Adrenal gland (tissue), 12 donors: ENCODE measurements around the gene SZT2. TPM values are rescaled to one million over a fixed set of nuclear protein-coding genes. Genes with fewer than 3 reads are reported as not detected.

Experiments used
- DNase-seq, 7 donors: peaks; one replicate each; pipeline ENCODE4 v3.0.0-alpha.2; 2019 to 2020
- H3K27ac ChIP-seq, 5 donors: fragments of 200-600 bp; sonication (generic) in 4 of 5; 1 replicate in 3 of 5; 2 replicates in 2 of 5; pipeline versions ENCODE4 v1.5.1 to v1.8.0; 2016 to 2020; ENCODE audit warnings: mild to moderate bottlenecking in 1 of 5
- H3K27me3 ChIP-seq: fragments of 200-600 bp; 2 replicates; pipeline ENCODE4 v1.8.0; 2021
- H3K36me3 ChIP-seq, 2 donors: fragments of 200-600 bp; replicated peaks in 1 of 2; 1 replicate in 1 of 2; 2 replicates in 1 of 2; pipeline versions ENCODE4 v1.5.1 to v1.8.0; 2018 to 2022
- H3K4me1 ChIP-seq, 2 donors: fragments of 200-600 bp; replicated peaks in 1 of 2; 1 replicate in 1 of 2; 2 replicates in 1 of 2; pipeline versions ENCODE4 v1.5.1 to v1.8.0; 2018 to 2021
- H3K4me3 ChIP-seq, 4 donors: fragments of 200-600 bp; sonication (generic) in 3 of 4; one replicate each; pipeline ENCODE4 v1.5.1; 2016 to 2018
- H3K9me3 ChIP-seq, 3 donors: fragments of 200-600 bp; sonication (generic) in 1 of 3; replicated peaks in 1 of 3; 1 replicate in 2 of 3; 2 replicates in 1 of 3; pipeline versions ENCODE4 v1.5.1 to v1.8.0; 2016 to 2021
- CTCF ChIP-seq, 6 experiments: fragments of 450-650 bp in 4 of 6; fragments of 200-600 bp in 2 of 6; sonication (generic) in 1 of 6; IDR thresholded peaks; 1 replicate in 5 of 6; 2 replicates in 1 of 6; pipeline versions ENCODE4 v1.5.1 to v1.8.0; 2016 to 2021; ENCODE audit warnings: antibody characterized with exemption in 6 of 6, mild to moderate bottlenecking in 2 of 6, moderate library complexity in 1 of 6
- POLR2A ChIP-seq, 2 donors: fragments of 450-650 bp; IDR thresholded peaks; one replicate each; pipeline ENCODE4 v1.6.1; 2017; ENCODE audit warnings: antibody characterized with exemption in 2 of 2, mild to moderate bottlenecking in 2 of 2, moderate library complexity in 1 of 2
- WGBS, 4 donors: extraction: QIAGEN DNeasy Blood & Tissue Kit in 2 of 4; methylation state at CpG; one replicate each; pipeline versions ENCODE4 v1.1.5 to v1.1.7; 2013 to 2017; 5-methylcytosine and 5-hydroxymethylcytosine counted together
- intact Hi-C, 2 donors: fragments of 100-400 bp; cut with DNase I; formaldehyde crosslinking; loops; one replicate each; pipeline versions ENCODE4 v1.14.1 to v1.15.0; 2022 to 2023
- polyA plus RNA-seq, 3 donors: library from polyadenylated mRNA; stranded (reverse); fragments of 200-250 nt in 2 of 3; fragments of 350-450 nt in 1 of 3; fragmentation: Illumina TruSeq in 1 of 3; extraction: RNeasy Lipid Tissue Mini Kit (QIAGEN cat#74804) in 1 of 3; gene quantifications; one replicate each; pipeline ENCODE4 v1.2.3, GENCODE V29; 2013 to 2014
- total RNA-seq, 9 donors: library from RNA; depleted of rRNA in 4 of 9; stranded (reverse); fragments of >200 nt in 4 of 9; fragments of 120-200 nt in 1 of 9; fragmentation: NEBNext Ultra II Directional in 1 of 9; extraction: Animal tissue kit (Norgen Biotek cat#: 25700) in 1 of 9; gene quantifications; one replicate each; pipeline versions ENCODE4 v1.1.0 to v1.2.4, GENCODE V29; 2013 to 2023
- donor health status: healthy with polysubstance abuse.
- donor health status: Bipolar disorder and iron deficiency.
- donor health status: DM: yes; HTN: yes; CAD: no.
- donor health status: DM: no; HTN: no; CAD: no.
- donor health status: DM: no; HTN: no; CAD: no.
- donor health status: DM: yes; HTN: yes; CAD: no.

SZT2 gene
- total and polyA plus RNA-seq, 12 donors, result 12.2 to 106 (median 34.7) TPM

GRCh38 chr1:43446388-43446740, 56.7 kb downstream of the SZT2 start:
- Histone ChIP-seq H3K4me1 (peaks cover 0 to 6% of the 10 kb centered on the region in 2 donors), H3K27me3 (no peaks in the 10 kb centered on the region), H3K36me3 (peaks cover 0 to 82% of the 10 kb centered on the region in 2 donors), H3K27ac (no peak overlapping the region), H3K4me3 (no peak overlapping the region), H3K9me3 (no peaks in the 10 kb centered on the region)
- peak in 2 of 7 donors; percentile 10 to 22 for DNase-seq
- 85 to 97% (median 91%) methylated on average over 2 to 4 of the region's 4 CpGs for WGBS, 4 donors
- intact Hi-C loops, result no loop called here
- TF ChIP-seq POLR2A (IDR thresholded peaks at IDR 0.05) (no peak), CTCF (IDR thresholded peaks at IDR 0.05) (no peak)

- no peak overlapping the region for H3K27ac ChIP-seq
- peak in 3 of 7 donors; percentile 12 to 51 (median 22) for DNase-seq
- intact Hi-C loops, result no loop called here
- H3K27me3 ChIP-seq, result no peaks in the 10 kb centered on the region
- H3K9me3 ChIP-seq, result no peaks in the 10 kb centered on the region
- WGBS, 4 donors, result 92 to 94% (median 93%) methylated on average over 16 to 19 of the region's 19 CpGs
- no peak for TF ChIP-seq CTCF (IDR thresholded peaks at IDR 0.05)
- TF ChIP-seq POLR2A (IDR thresholded peaks at IDR 0.05), result no peak
- no peak overlapping the region for H3K4me3 ChIP-seq
- peaks cover 0 to 6% of the 10 kb centered on the region in 2 donors for H3K4me1 ChIP-seq
- peaks cover 0 to 79% of the 10 kb centered on the region in 2 donors for H3K36me3 ChIP-seq
These were observed 57.5 kb downstream of the SZT2 start for GRCh38 chr1:43446881-43447835.

GRCh38 chr1:43447891-43448708, 58.4 kb downstream of the SZT2 start:
- peak in 5 of 7 donors; percentile 15 to 52 (median 34) for DNase-seq
- peaks cover 0 to 70% of the 10 kb centered on the region in 2 donors for H3K36me3 ChIP-seq
- H3K27ac ChIP-seq, result no peak overlapping the region
- H3K4me1 ChIP-seq, result peaks cover 3 to 6% of the 10 kb centered on the region in 2 donors
- intact Hi-C loops, result no loop called here
- WGBS, 4 donors, result 81 to 90% (median 88%) methylated on average over 9 to 25 of the region's 25 CpGs
- no peaks in the 10 kb centered on the region for H3K27me3 ChIP-seq
- H3K4me3 ChIP-seq, result no peak overlapping the region
- TF ChIP-seq CTCF (IDR thresholded peaks at IDR 0.05) (no peak), POLR2A (IDR thresholded peaks at IDR 0.05) (no peak)
- H3K9me3 ChIP-seq, result no peaks in the 10 kb centered on the region
